MM.1S (cell line): Measurements from ENCODE around the gene EPS8L1.
A peak's percentile ranks its signal among the peaks of the same experiment; 100 is the strongest.

Experiments used
- DNase-seq: peaks from one replicate; pipeline ENCODE4 v3.0.0-alpha.2; 2015
- H2AFZ ChIP-seq: fragments of 300-600 bp; sonication (generic); 2 replicates; pipeline ENCODE4 v1.6.0; 2016; ENCODE audit warnings: antibody characterized with exemption, low read length
- H3F3A ChIP-seq: fragments of 300-600 bp; sonication (generic); 2 replicates; pipeline ENCODE4 v1.6.1; 2016; ENCODE audit warnings: mild to moderate bottlenecking, antibody characterized with exemption, low read length, moderate library complexity, mixed read lengths; ENCODE audit not compliant: insufficient read depth
- H3K27ac ChIP-seq: fragments of 300-600 bp; sonication (generic); 2 replicates; pipeline ENCODE4 v1.5.1; 2016; ENCODE audit warnings: mild to moderate bottlenecking, low read length
- H3K27me3 ChIP-seq: fragments of 300-600 bp; sonication (generic); replicated peaks from 2 replicates; pipeline ENCODE4 v1.6.0; 2016; ENCODE audit warnings: low read length; ENCODE audit not compliant: insufficient read depth
- H3K36me3 ChIP-seq: fragments of 300-600 bp; sonication (generic); replicated peaks from 2 replicates; pipeline ENCODE4 v1.6.1; 2016; ENCODE audit warnings: mild to moderate bottlenecking, low read length, mixed read lengths; ENCODE audit not compliant: insufficient read depth
- H3K4me1 ChIP-seq: fragments of 300-600 bp; sonication (generic); 2 replicates; pipeline ENCODE4 v1.6.1; 2016; ENCODE audit warnings: low read length, mixed read lengths
- H3K4me2 ChIP-seq: fragments of 300-600 bp; sonication (generic); 2 replicates; pipeline ENCODE4 v1.6.0; 2016; ENCODE audit warnings: low read depth, low read length
- H3K4me3 ChIP-seq: fragments of 300-600 bp; sonication (generic); 2 replicates; pipeline ENCODE4 v1.5.1; 2016; ENCODE audit warnings: low read length, mixed read lengths
- H3K79me2 ChIP-seq: fragments of 300-600 bp; sonication (generic); 2 replicates; pipeline ENCODE4 v1.6.1; 2016; ENCODE audit warnings: mixed run types, low read length, mixed read lengths
- H3K9ac ChIP-seq: fragments of 300-600 bp; sonication (generic); 2 replicates; pipeline ENCODE4 v1.6.1; 2016; ENCODE audit warnings: low read length, mixed read lengths
- H3K9me2 ChIP-seq: fragments of 300-600 bp; sonication (generic); replicated peaks from 2 replicates; pipeline ENCODE4 v1.6.1; 2016; ENCODE audit warnings: mild to moderate bottlenecking, low read length, mixed read lengths; ENCODE audit not compliant: insufficient read depth
- H3K9me3 ChIP-seq: fragments of 300-600 bp; sonication (generic); replicated peaks from 2 replicates; pipeline ENCODE4 v1.6.1; 2016; ENCODE audit warnings: mild to moderate bottlenecking, low read length, mixed read lengths; ENCODE audit not compliant: insufficient read depth
- H4K20me1 ChIP-seq: fragments of 300-600 bp; sonication (generic); 2 replicates; pipeline ENCODE4 v1.6.1; 2016; ENCODE audit warnings: mild to moderate bottlenecking, low read length, moderate library complexity, mixed read lengths; ENCODE audit not compliant: insufficient read depth
- EZH2 ChIP-seq: fragments of 300-600 bp; sonication (generic); optimal IDR thresholded peaks from 2 replicates; pipeline ENCODE3; 2017; ENCODE audit warnings: low read depth, mild to moderate bottlenecking, antibody characterized with exemption, low read length, mixed read lengths
- EZH2phosphoT487 ChIP-seq: fragments of 300-600 bp; sonication (generic); IDR thresholded peaks from 2 replicates; pipeline ENCODE4 v1.6.1; 2018; ENCODE audit warnings: antibody characterized with exemption, low read length
- TF ChIP-seq, protein P1 (sequence below): fragments of 300-600 bp; sonication (generic); IDR thresholded peaks from 2 replicates; pipeline ENCODE4 v1.5.1; 2016; ENCODE audit warnings: antibody characterized with exemption, low read length, mixed read lengths

The EPS8L1 gene

DNA sequence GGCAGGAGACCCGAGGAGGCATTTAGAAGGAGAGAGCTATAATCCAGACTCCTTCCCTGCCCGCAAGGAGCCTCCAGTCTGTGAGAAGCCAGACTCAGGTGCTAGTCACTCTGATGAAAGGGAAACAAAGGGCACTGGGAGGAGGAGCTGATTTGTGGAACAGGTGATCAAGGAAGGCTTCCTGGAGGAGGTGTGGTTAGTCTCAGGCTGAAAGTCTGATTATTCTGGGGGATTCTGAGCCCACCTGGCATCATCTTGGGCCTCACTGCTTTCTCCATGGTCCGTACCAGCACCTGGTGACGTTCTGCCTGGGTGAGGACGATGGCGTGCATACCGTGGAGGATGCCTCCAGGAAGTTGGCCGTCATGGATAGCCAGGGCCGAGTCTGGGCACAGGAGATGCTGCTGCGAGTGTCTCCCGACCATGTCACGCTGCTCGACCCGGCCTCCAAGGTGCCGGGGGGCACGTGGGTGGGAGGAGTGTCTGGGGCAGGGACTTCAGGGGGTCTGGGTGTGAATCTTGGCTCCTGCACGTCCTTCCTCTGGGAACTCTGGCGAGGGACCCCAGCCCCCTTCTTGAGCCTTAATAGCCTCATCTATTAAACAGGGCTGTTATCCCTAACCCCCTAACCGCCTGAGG is 3.9 kb downstream of the EPS8L1 start:
- Histone ChIP-seq H3K4me3 (no peak overlapping the region), H3K9ac (no peak overlapping the region), H3K27me3 (peaks cover 32% of the 10 kb centered on the region), H3K9me3 (no peaks in the 10 kb centered on the region), H2AFZ (no peak overlapping the region), H3F3A (no peaks in the 10 kb centered on the region), H3K4me1 (peaks cover 15% of the 10 kb centered on the region), H3K9me2 (no peaks in the 10 kb centered on the region), H3K36me3 (no peaks in the 10 kb centered on the region), H4K20me1 (no peaks in the 10 kb centered on the region), H3K27ac (no peak overlapping the region), H3K4me2 (no peak overlapping the region), H3K79me2 (no peaks in the 10 kb centered on the region)
- no peak for DNase-seq
- TF ChIP-seq, protein P1, sequence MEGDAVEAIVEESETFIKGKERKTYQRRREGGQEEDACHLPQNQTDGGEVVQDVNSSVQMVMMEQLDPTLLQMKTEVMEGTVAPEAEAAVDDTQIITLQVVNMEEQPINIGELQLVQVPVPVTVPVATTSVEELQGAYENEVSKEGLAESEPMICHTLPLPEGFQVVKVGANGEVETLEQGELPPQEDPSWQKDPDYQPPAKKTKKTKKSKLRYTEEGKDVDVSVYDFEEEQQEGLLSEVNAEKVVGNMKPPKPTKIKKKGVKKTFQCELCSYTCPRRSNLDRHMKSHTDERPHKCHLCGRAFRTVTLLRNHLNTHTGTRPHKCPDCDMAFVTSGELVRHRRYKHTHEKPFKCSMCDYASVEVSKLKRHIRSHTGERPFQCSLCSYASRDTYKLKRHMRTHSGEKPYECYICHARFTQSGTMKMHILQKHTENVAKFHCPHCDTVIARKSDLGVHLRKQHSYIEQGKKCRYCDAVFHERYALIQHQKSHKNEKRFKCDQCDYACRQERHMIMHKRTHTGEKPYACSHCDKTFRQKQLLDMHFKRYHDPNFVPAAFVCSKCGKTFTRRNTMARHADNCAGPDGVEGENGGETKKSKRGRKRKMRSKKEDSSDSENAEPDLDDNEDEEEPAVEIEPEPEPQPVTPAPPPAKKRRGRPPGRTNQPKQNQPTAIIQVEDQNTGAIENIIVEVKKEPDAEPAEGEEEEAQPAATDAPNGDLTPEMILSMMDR: no peak
- TF ChIP-seq EZH2phosphoT487: no peak
- no peak for TF ChIP-seq EZH2

DNA sequence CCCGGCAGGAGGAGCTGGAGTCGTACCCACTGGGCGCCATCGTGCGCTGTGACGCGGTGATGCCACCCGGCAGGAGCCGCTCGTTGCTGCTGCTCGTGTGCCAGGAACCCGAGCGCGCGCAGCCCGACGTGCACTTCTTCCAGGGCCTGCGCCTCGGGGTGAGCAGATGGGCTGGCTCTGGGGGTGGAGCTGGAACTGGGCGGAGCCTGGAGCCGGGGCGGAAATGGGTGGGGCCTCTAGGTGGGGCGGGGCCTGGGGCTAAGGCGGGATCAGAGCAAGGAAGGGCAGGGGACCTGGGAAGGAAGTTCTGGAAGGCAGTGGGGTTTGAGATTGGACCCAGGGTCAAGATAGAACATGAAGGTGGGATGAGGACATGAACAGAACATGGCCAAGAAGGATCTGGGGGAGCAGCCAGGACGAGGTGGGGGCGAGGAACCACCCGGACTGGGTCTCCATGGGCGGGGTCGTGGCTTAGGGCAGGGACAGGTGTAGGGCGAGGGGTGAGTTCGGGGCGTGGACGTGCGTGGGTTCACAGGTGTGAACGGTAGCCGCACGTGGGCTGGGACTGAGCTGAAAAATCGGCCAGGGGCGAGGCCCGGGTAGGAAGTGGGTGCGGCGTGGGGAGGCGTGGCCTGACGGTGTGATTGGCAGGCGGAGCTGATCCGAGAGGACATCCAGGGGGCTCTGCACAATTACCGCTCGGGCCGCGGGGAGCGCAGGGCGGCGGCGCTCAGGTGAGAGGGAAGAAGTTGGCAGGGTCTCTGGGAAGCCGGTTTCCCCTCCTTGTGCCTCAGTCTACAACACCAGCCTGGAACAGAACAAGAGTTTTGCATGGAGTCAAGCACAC is 4.7 kb downstream of the EPS8L1 start:
- Histone ChIP-seq H3K9me3 (no peaks in the 10 kb centered on the region), H4K20me1 (no peaks in the 10 kb centered on the region), H3F3A (no peaks in the 10 kb centered on the region), H3K4me3 (no peak overlapping the region), H3K4me2 (peak overlapping the region; percentile 68), H2AFZ (no peak overlapping the region), H3K4me1 (peaks cover 15% of the 10 kb centered on the region), H3K9me2 (no peaks in the 10 kb centered on the region), H3K27ac (no peak overlapping the region), H3K79me2 (no peaks in the 10 kb centered on the region), H3K36me3 (no peaks in the 10 kb centered on the region), H3K27me3 (peaks cover 37% of the 10 kb centered on the region), H3K9ac (no peak overlapping the region)
- DNase-seq: no peak
- TF ChIP-seq, protein P1: no peak
- TF ChIP-seq EZH2: no peak
- no peak for TF ChIP-seq EZH2phosphoT487

DNA sequence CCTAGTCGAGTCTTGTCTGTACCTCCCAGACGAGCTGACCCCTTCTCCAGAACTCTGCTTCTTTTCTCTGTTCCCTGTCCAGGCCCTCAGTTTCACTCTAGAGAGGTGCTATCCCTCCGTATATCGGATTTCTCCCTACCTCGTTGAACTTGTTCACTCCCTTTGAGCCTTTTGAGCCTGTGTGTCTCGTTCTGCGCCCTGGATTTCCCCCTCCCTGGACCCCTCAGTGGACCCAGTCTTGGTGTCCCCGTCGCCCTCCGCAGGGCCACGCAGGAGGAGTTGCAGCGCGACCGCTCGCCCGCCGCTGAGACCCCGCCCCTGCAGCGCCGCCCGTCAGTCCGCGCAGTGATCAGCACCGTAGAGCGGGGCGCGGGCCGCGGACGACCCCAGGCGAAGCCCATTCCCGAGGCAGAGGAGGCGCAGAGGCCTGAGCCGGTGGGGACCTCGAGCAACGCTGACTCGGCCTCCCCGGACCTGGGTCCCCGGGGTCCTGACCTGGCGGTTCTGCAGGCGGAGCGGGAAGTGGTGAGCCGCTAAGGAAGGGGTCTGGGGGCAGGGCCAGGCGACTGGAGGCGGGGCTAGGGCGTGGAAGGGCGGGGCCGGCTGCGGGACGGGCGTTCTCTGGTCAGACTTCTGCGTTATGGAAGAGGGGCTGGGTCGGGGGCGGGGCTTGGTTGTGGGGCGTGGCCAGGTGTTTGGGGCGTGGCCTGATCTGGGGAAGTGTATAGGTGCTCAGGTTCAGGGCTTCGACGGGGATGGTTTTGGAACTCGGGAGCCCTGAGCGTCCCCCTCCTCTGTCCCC is 5.5 kb downstream of the EPS8L1 start:
- no peaks in the 10 kb centered on the region for H3K9me3 ChIP-seq
- peaks cover 15% of the 10 kb centered on the region for H3K4me1 ChIP-seq
- no peaks in the 10 kb centered on the region for H4K20me1 ChIP-seq
- H3K9ac ChIP-seq: no peak overlapping the region
- no peaks in the 10 kb centered on the region for H3K79me2 ChIP-seq
- no peak overlapping the region for H3K27ac ChIP-seq
- H3K4me3 ChIP-seq: no peak overlapping the region
- TF ChIP-seq, protein P1: no peak
- no peak for TF ChIP-seq EZH2
- TF ChIP-seq EZH2phosphoT487: no peak
- peaks cover 45% of the 10 kb centered on the region for H3K27me3 ChIP-seq
- no peaks in the 10 kb centered on the region for H3F3A ChIP-seq
- no peaks in the 10 kb centered on the region for H3K9me2 ChIP-seq
- H3K36me3 ChIP-seq: no peaks in the 10 kb centered on the region
- no peak overlapping the region for H2AFZ ChIP-seq
- H3K4me2 ChIP-seq: peak overlapping the region; percentile 68; the same call in 1 of the 2 replicates
- no peak for DNase-seq
